Heart left ventricle (tissue), 16 donors: ENCODE data around the gene SLC38A5. TPM values are rescaled to one million over a fixed set of nuclear protein-coding genes. Genes with fewer than 3 reads are reported as not detected.
A peak's percentile ranks its signal among the peaks of the same experiment; 100 is the strongest.

Experiments
- ATAC-seq, 4 donors: fragments of 200-7000 bp; cut with Tn5 transposase; one replicate each; pipeline ENCODE4 v1.9.1; 2020 to 2022; ENCODE audit warnings: moderate library complexity in 4 of 4, mild to moderate bottlenecking in 3 of 4, moderate number of reproducible peaks in 1 of 4
- DNase-seq, 5 donors: peaks; one replicate each; pipeline ENCODE4 v3.0.0-alpha.2; 2020
- H3K27ac ChIP-seq, 12 donors: fragments of 200-600 bp; sonication (generic) in 4 of 12; one replicate each; pipeline versions ENCODE4 v1.5.0 to v1.8.0; 2016 to 2022; ENCODE audit warnings: mild to moderate bottlenecking in 2 of 12
- H3K27me3 ChIP-seq, 9 donors: fragments of 200-600 bp; sonication (generic) in 2 of 9; one replicate each; pipeline versions ENCODE4 v1.5.1 to v1.8.0; 2016 to 2022; ENCODE audit warnings: mild to moderate bottlenecking in 3 of 9
- H3K36me3 ChIP-seq, 9 donors: fragments of 200-600 bp; sonication (generic) in 2 of 9; one replicate each; pipeline versions ENCODE4 v1.5.0 to v1.8.0; 2018 to 2022; ENCODE audit warnings: mild to moderate bottlenecking in 2 of 9
- H3K4me1 ChIP-seq, 12 donors: fragments of 200-600 bp; sonication (generic) in 4 of 12; one replicate each; pipeline versions ENCODE4 v1.5.0 to v1.8.0; 2016 to 2022; ENCODE audit warnings: mild to moderate bottlenecking in 3 of 12
- H3K4me3 ChIP-seq, 12 donors: fragments of 200-600 bp; sonication (generic) in 4 of 12; one replicate each; pipeline versions ENCODE4 v1.5.0 to v1.8.0; 2017 to 2022; ENCODE audit warnings: mild to moderate bottlenecking in 9 of 12, moderate library complexity in 4 of 12
- H3K9me3 ChIP-seq, 12 donors: fragments of 200-600 bp; sonication (generic) in 4 of 12; one replicate each; pipeline versions ENCODE4 v1.5.0 to v1.8.0; 2016 to 2022; ENCODE audit warnings: mild to moderate bottlenecking in 1 of 12
- CTCF ChIP-seq, 12 donors: fragments of 200-600 bp; sonication (generic) in 4 of 12; IDR thresholded peaks; one replicate each; pipeline versions ENCODE4 v1.5.0 to v1.8.0; 2018 to 2022; ENCODE audit warnings: antibody characterized with exemption in 12 of 12, mild to moderate bottlenecking in 5 of 12
- POLR2A ChIP-seq, 2 donors: fragments of 450-650 bp; IDR thresholded peaks; one replicate each; pipeline ENCODE4 v1.6.1; 2017; ENCODE audit warnings: antibody characterized with exemption in 2 of 2, mild to moderate bottlenecking in 2 of 2, moderate library complexity in 2 of 2
- WGBS, 4 donors: extraction: QIAGEN DNeasy Blood & Tissue Kit in 2 of 4; methylation state at CpG; one replicate each; pipeline versions ENCODE4 v1.1.5 to v1.1.7; 2013 to 2018; 5-methylcytosine and 5-hydroxymethylcytosine counted together
- intact Hi-C, 10 donors: fragments of 100-400 bp; cut with DNase I; formaldehyde crosslinking; loops; one replicate each; pipeline versions ENCODE4 v1.11.1 to v1.14.2; 2022
- polyA plus RNA-seq, 2 donors: library from polyadenylated mRNA; stranded (reverse); fragments of 200-250 nt; gene quantifications; one replicate each; pipeline ENCODE4 v1.2.3, GENCODE V29; 2013
- total RNA-seq, 9 donors: library from RNA; depleted of rRNA in 2 of 9; stranded (reverse); fragments of >200 nt in 2 of 9; fragmentation: NEBNext Ultra II Directional in 3 of 9; extraction: Animal tissue kit (Norgen Biotek cat#: 25700) in 3 of 9; gene quantifications; one replicate each; pipeline versions ENCODE4 v1.1.0 to v1.2.4, GENCODE V29; 2016 to 2023
- donor health status: ischemic (EF 13 %, LVEDD 7.1; RV severe dilation, severe dysfunction).
- donor health status: healthy with polysubstance abuse.
- donor health status: DM: no; HTN: yes; CAD: no.
- donor health status: DM: no; HTN: no; CAD: no.
- donor health status: ischemic (EF 25% LVEDD 6.9; RV normal size, moderate dysfunction).
- donor health status: ischemic (EF 25% LVEDD 5.7; RV mildly dilated, moderate dysfunction).
- donor health status: healthy.
- donor health status: DM: yes; HTN: yes; CAD: no.
- donor health status: ischemic (EF 35%, LVEDD 5.7; RV mildly dilated, moderate dysfunction).
- donor health status: nonischemic (EF 11% LVEDD 7.7; RV severe dilation, severe dysfunction).
- donor health status: DM: yes; HTN: yes; CAD: no.
- donor health status: PGD.
- donor health status: ischemic (EF 29% LVEDD 5.4; RV normal size, mild dysfunction).
- donor health status: nonischemic (EF 23%, LVEDD 6.1; RV moderate dilation, normal function).

Gene SLC38A5
- total and polyA plus RNA-seq, 11 donors: 0.52 to 22.3 (median 1.8) TPM

DNA sequence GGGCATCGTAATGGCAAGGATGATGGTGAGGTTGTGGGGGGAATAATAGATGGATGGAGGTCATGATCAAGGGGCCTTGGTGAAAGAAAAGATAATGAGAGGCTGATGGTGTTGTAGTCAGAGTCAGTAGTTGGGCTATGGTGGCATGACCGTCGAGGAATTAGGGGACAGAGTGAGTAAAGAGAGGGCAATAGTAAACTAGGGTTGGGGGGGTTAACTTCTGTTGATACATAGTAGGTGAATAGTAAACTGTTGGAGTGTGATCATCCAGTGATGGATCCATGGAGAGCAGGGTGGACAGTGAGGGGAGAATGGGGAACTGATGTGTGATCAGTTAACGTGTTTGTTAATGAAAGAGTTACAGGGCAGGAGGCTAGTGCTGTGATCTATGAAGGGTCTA is 6.9 kb upstream of the SLC38A5 start:
- TF ChIP-seq POLR2A (IDR thresholded peaks at IDR 0.05) (no peak), CTCF (IDR thresholded peaks at IDR 0.05) (no peak)
- Histone ChIP-seq H3K27ac (peak overlapping the region in 1 of 12 donors; percentile 87), H3K27me3 (no peaks in the 10 kb centered on the region), H3K9me3 (no peaks in the 10 kb centered on the region), H3K36me3 (peaks cover 0 to 9% (median 0%) of the 10 kb centered on the region in 9 donors), H3K4me1 (peaks cover 0 to 8% (median 0%) of the 10 kb centered on the region in 12 donors), H3K4me3 (peak overlapping the region in 10 of 12 donors; percentile 60 to 82 (median 74))
- ATAC-seq: no peak
- no peak for DNase-seq
- 64 to 78% (median 74%) methylated on average over 4 of the region's 4 CpGs for whole genome bisulfite sequencing, 4 donors
- intact Hi-C loops: loop anchor here in 1 of 10 donors (10.0 kb wide), 1 partner anchor 402 kb away; the partner anchor contains the start of gene ZNF630

GRCh38 chrX:48475774-48476577 is 5.9 kb upstream of the SLC38A5 start, which contains the start of gene FTSJ1:
Gene FTSJ1, plus strand, starts transcription at chrX:48476199. Its CDS starts 1,849 bp downstream, at chrX:48478048.
- intact Hi-C loops: loop anchor here in 1 of 10 donors (10.0 kb wide), 1 partner anchor 401 kb away; the partner anchor contains the start of gene ZNF630
- 0 to 41% (median 15%) methylated on average over 55 to 75 of the region's 75 CpGs for WGBS, 4 donors

GRCh38 chrX:48475296-48475695 is 5.2 kb upstream of the SLC38A5 start:
- peak overlapping the region in 11 of 12 donors; percentile 56 to 82 (median 73) for H3K4me3 ChIP-seq
- DNase-seq (no peak), ATAC-seq (no peak)
- no peaks in the 10 kb centered on the region for H3K9me3 ChIP-seq
- H3K27ac ChIP-seq: peak overlapping the region in 10 of 12 donors; percentile 60 to 87 (median 78)
- H3K4me1 ChIP-seq: peaks cover 0 to 8% (median 0%) of the 10 kb centered on the region in 12 donors
- intact Hi-C loops: loop anchor here in 1 of 10 donors (10.0 kb wide), 1 partner anchor 400 kb away; the partner anchor contains the start of gene ZNF630
- WGBS, 4 donors: 2 to 24% (median 12%) methylated on average over 5 of the region's 5 CpGs
- H3K36me3 ChIP-seq: no peaks in the 10 kb centered on the region
- no peaks in the 10 kb centered on the region for H3K27me3 ChIP-seq
- TF ChIP-seq CTCF (IDR thresholded peaks at IDR 0.05): no peak
- no peak for TF ChIP-seq POLR2A (IDR thresholded peaks at IDR 0.05)

More at GRCh38 chrX:48475774-48476577, 5.9 kb upstream of the SLC38A5 start, which contains the start of gene FTSJ1:
- Histone ChIP-seq H3K4me3 (peak within 1 kb of the TSS; percentile 53 to 82 (median 73)), H3K27ac (peak within 1 kb of the TSS; percentile 47 to 87 (median 76)), H3K4me1 (peaks cover 0 to 8% (median 0%) of the 10 kb centered on the region in 12 donors), H3K36me3 (no peaks in the 10 kb centered on the region), H3K27me3 (no peaks in the 10 kb centered on the region), H3K9me3 (no peaks in the 10 kb centered on the region)
- peak in 1 of 2 donors; percentile 35 for TF ChIP-seq POLR2A (IDR thresholded peaks at IDR 0.05)
- no peak for TF ChIP-seq CTCF (IDR thresholded peaks at IDR 0.05)
- ATAC-seq: peak; percentile 94 to 98 (median 96)
- peak; percentile 86 to 91 (median 89) for DNase-seq

GRCh38 chrX:48474581-48474980 is 4.5 kb upstream of the SLC38A5 start:
- H3K36me3 ChIP-seq: no peaks in the 10 kb centered on the region
- intact Hi-C loops: loop anchor here in 1 of 10 donors (10.0 kb wide), 1 partner anchor 400 kb away; the partner anchor contains the start of gene ZNF630
- H3K4me3 ChIP-seq: no peak overlapping the region
- ATAC-seq (no peak), DNase-seq (no peak)
- H3K27me3 ChIP-seq: no peaks in the 10 kb centered on the region
- TF ChIP-seq POLR2A (IDR thresholded peaks at IDR 0.05) (no peak), CTCF (IDR thresholded peaks at IDR 0.05) (no peak)
- 78 to 86% (median 85%) methylated on average over 6 of the region's 6 CpGs for WGBS, 4 donors
- H3K27ac ChIP-seq: no peak overlapping the region
- H3K9me3 ChIP-seq: no peaks in the 10 kb centered on the region
- peaks cover 0 to 8% (median 0%) of the 10 kb centered on the region in 12 donors for H3K4me1 ChIP-seq
